Lung (tissue), 12 donors: ENCODE measurements around the gene KHDRBS2. TPM values are rescaled to one million over a fixed set of nuclear protein-coding genes. Genes with fewer than 3 reads are reported as not detected.

ENCODE experiments used
- ATAC-seq: fragments of 200-7000 bp; cut with Tn5 transposase; one replicate; pipeline ENCODE4 v1.9.1; 2020; ENCODE audit warnings: moderate number of reproducible peaks; ENCODE audit not compliant: insufficient read depth, low FRiP score
- DNase-seq, 3 donors: peaks; one replicate each; pipeline ENCODE4 v3.0.0-alpha.2; 2013 to 2017
- H3K27ac ChIP-seq, 2 donors: one replicate each; pipeline ENCODE4 v1.5.1; 2013; ENCODE audit warnings: mild to moderate bottlenecking in 2 of 2, moderate library complexity in 2 of 2, control low read depth in 1 of 2, inconsistent platforms in 1 of 2, low read depth in 1 of 2, low read length in 1 of 2
- H3K27me3 ChIP-seq, 3 donors: one replicate each; pipeline ENCODE4 v1.5.1; 2013; ENCODE audit warnings: low read length in 2 of 3; ENCODE audit not compliant: control insufficient read depth in 3 of 3, insufficient read depth in 3 of 3
- H3K36me3 ChIP-seq, 4 donors: one replicate each; pipeline ENCODE4 v1.5.1; 2013; ENCODE audit warnings: low read length in 4 of 4, mild to moderate bottlenecking in 1 of 4, moderate library complexity in 1 of 4; ENCODE audit not compliant: control insufficient read depth in 4 of 4, insufficient read depth in 4 of 4
- H3K4me1 ChIP-seq, 5 donors: one replicate each; pipeline ENCODE4 v1.5.1; 2013; ENCODE audit warnings: low read length in 5 of 5, mild to moderate bottlenecking in 2 of 5, moderate library complexity in 1 of 5; ENCODE audit not compliant: control insufficient read depth in 5 of 5, insufficient read depth in 5 of 5
- H3K4me3 ChIP-seq: one replicate; pipeline ENCODE4 v1.5.1; 2013; ENCODE audit warnings: mild to moderate bottlenecking, control low read depth, moderate library complexity
- H3K9ac ChIP-seq, 2 donors: one replicate each; pipeline ENCODE4 v1.5.1; 2013; ENCODE audit warnings: low read length in 2 of 2, control low read depth in 1 of 2; ENCODE audit not compliant: insufficient read depth in 1 of 2
- H3K9me3 ChIP-seq, 4 donors: one replicate each; pipeline ENCODE4 v1.5.1; 2013; ENCODE audit warnings: low read length in 3 of 4, mild to moderate bottlenecking in 1 of 4, moderate library complexity in 1 of 4; ENCODE audit not compliant: control insufficient read depth in 4 of 4, insufficient read depth in 3 of 4
- CTCF ChIP-seq: IDR thresholded peaks from 2 replicates; pipeline ENCODE4 v1.5.1; 2012; ENCODE audit warnings: mild to moderate bottlenecking; ENCODE audit errors: control extremely low read depth, extremely low read depth
- WGBS, 2 donors: extraction: QIAGEN DNeasy Blood & Tissue Kit; methylation state at CpG; one replicate each; pipeline ENCODE4 v1.1.7; 2013; 5-methylcytosine and 5-hydroxymethylcytosine counted together
- polyA plus RNA-seq, 2 donors: library from polyadenylated mRNA; stranded (reverse); fragments of 200-250 nt; gene quantifications; one replicate each; pipeline ENCODE4 v1.2.1, GENCODE V29; 2013
- total RNA-seq, 2 donors: library from RNA; depleted of rRNA in 1 of 2; stranded (reverse); fragments of >200 nt in 1 of 2; gene quantifications; one replicate each; pipeline ENCODE4 v1.2.1, GENCODE V29; 2014 to 2021
- donor health status: control.
- donor health status: control.
- donor health status: Bipolar disorder and iron deficiency.
- donor health status: healthy.
- donor health status: DM: yes; HTN: yes; CAD: no.

KHDRBS2 gene
- total and polyA plus RNA-seq, 4 donors = 0.68 to 43.9 (median 3.8) TPM

- Histone ChIP-seq H3K4me3 (no peak overlapping the region), H3K36me3 (no peaks in the 10 kb centered on the region), H3K27me3 (no peaks in the 10 kb centered on the region), H3K9me3 (peaks cover 0 to 5% (median 1%) of the 10 kb centered on the region in 4 donors), H3K9ac (no peak overlapping the region), H3K4me1 (no peaks in the 10 kb centered on the region), H3K27ac (no peak overlapping the region)
- ATAC-seq (no peak), DNase-seq (no peak)
- WGBS, 2 donors = 93% methylated on average over 4 of the region's 4 CpGs
- no peak for TF ChIP-seq CTCF
Observed at GRCh38 chr6:62162858-62163257, 123.2 kb downstream of the KHDRBS2 start.

- no peaks in the 10 kb centered on the region for H3K27me3 ChIP-seq
- no peak for DNase-seq
- no peaks in the 10 kb centered on the region for H3K36me3 ChIP-seq
- 74 to 85% methylated on average over 3 of the region's 3 CpGs for WGBS, 2 donors
- ATAC-seq = no peak
- no peak overlapping the region for H3K9ac ChIP-seq
- H3K4me1 ChIP-seq = peaks cover 0 to 14% (median 6%) of the 10 kb centered on the region in 5 donors
- H3K27ac ChIP-seq = no peak overlapping the region
- H3K4me3 ChIP-seq = no peak overlapping the region
- H3K9me3 ChIP-seq = no peaks in the 10 kb centered on the region
- TF ChIP-seq CTCF = no peak
Observed at GRCh38 chr6:62152796-62153195, 133.2 kb downstream of the KHDRBS2 start.

- WGBS, 2 donors = 64 to 68% methylated on average over 3 of the region's 3 CpGs
- no peaks in the 10 kb centered on the region for H3K36me3 ChIP-seq
- H3K9me3 ChIP-seq = no peaks in the 10 kb centered on the region
- no peaks in the 10 kb centered on the region for H3K27me3 ChIP-seq
- H3K4me1 ChIP-seq = peaks cover 0 to 36% (median 11%) of the 10 kb centered on the region in 5 donors
- no peak overlapping the region for H3K9ac ChIP-seq
- H3K27ac ChIP-seq = no peak overlapping the region
- DNase-seq (peak; percentile 42 to 78 (median 77)), ATAC-seq (peak; percentile 46)
- no peak overlapping the region for H3K4me3 ChIP-seq
- TF ChIP-seq CTCF = peak; percentile 13
Observed at GRCh38 chr6:62150048-62150663, 135.9 kb downstream of the KHDRBS2 start.
